Neural progenitor cell (in vitro differentiated cells): Measurements from ENCODE around the gene AK4. TPM values are rescaled to one million over a fixed set of nuclear protein-coding genes. Genes with fewer than 3 reads are reported as not detected.

Source experiments
- DNase-seq: peaks from one replicate; pipeline ENCODE4 v3.0.0-alpha.2; 2016; ENCODE audit warnings: low spot score
- H2AFZ ChIP-seq: fragments of 200-600 bp; sonication (generic); replicated peaks from 2 replicates; pipeline ENCODE4 v1.6.1; 2016; ENCODE audit warnings: antibody characterized with exemption
- H3F3A ChIP-seq: fragments of 200-600 bp; sonication (generic); 2 replicates; pipeline ENCODE4 v1.6.1; 2016; ENCODE audit warnings: antibody characterized with exemption, low read depth
- H3K27ac ChIP-seq: fragments of 200-600 bp; sonication (generic); 2 replicates; pipeline ENCODE4 v1.5.1; 2016; ENCODE audit warnings: mild to moderate bottlenecking
- H3K27me3 ChIP-seq: fragments of 200-600 bp; sonication (generic); 2 replicates; pipeline ENCODE4 v1.6.1; 2016; ENCODE audit warnings: mild to moderate bottlenecking, moderate library complexity
- H3K36me3 ChIP-seq: fragments of 200-600 bp; sonication (generic); 2 replicates; pipeline ENCODE4 v1.5.1; 2016
- H3K4me1 ChIP-seq: fragments of 200-600 bp; sonication (generic); 2 replicates; pipeline ENCODE4 v1.6.1; 2016; ENCODE audit warnings: mixed run types
- H3K4me2 ChIP-seq: fragments of 200-600 bp; sonication (generic); 2 replicates; pipeline ENCODE4 v1.6.1; 2016
- H3K4me3 ChIP-seq: fragments of 200-600 bp; sonication (generic); 2 replicates; pipeline ENCODE4 v1.5.1; 2016
- H3K79me2 ChIP-seq: fragments of 200-600 bp; sonication (generic); 2 replicates; pipeline ENCODE4 v1.6.1; 2016; ENCODE audit warnings: low read depth
- H3K9ac ChIP-seq: fragments of 200-600 bp; sonication (generic); 2 replicates; pipeline ENCODE4 v1.6.1; 2016
- H3K9me3 ChIP-seq: fragments of 200-600 bp; sonication (generic); 2 replicates; pipeline ENCODE4 v1.5.1; 2016; ENCODE audit warnings: low read depth
- H4K20me1 ChIP-seq: fragments of 200-600 bp; sonication (generic); 2 replicates; pipeline ENCODE4 v1.6.1; 2016; ENCODE audit warnings: low read depth
- H3K27ac Mint-ChIP-seq: 3 replicates; pipeline ENCODE4 v1.8.0; 2021; ENCODE audit warnings: mixed read lengths
- H3K27me3 Mint-ChIP-seq: 2 replicates; pipeline ENCODE4 v1.8.0; 2022; ENCODE audit warnings: low read depth, mild to moderate bottlenecking, inconsistent platforms, moderate library complexity, mixed read lengths; ENCODE audit not compliant: insufficient read depth
- H3K36me3 Mint-ChIP-seq: 3 replicates; pipeline ENCODE4 v1.8.0; 2021; ENCODE audit warnings: mixed read lengths
- H3K4me1 Mint-ChIP-seq: 3 replicates; pipeline ENCODE4 v1.8.0; 2021; ENCODE audit warnings: mixed read lengths
- H3K4me3 Mint-ChIP-seq: 3 replicates; pipeline ENCODE4 v1.8.0; 2021; ENCODE audit warnings: mild to moderate bottlenecking, moderate library complexity, mixed read lengths
- H3K9me3 Mint-ChIP-seq: 3 replicates; pipeline ENCODE4 v1.8.0; 2020; ENCODE audit warnings: mixed read lengths
- EZH2 ChIP-seq: fragments of 200-600 bp; sonication (generic); IDR thresholded peaks from 2 replicates; pipeline ENCODE4 v1.6.1; 2017; ENCODE audit warnings: antibody characterized with exemption, mild to moderate bottlenecking, moderate library complexity
- EZH2phosphoT487 ChIP-seq: fragments of 200-600 bp; sonication (generic); IDR thresholded peaks from 2 replicates; pipeline ENCODE4 v1.6.1; 2017; ENCODE audit warnings: antibody characterized with exemption
- total RNA-seq: library from RNA; depleted of rRNA; stranded (reverse); fragments of >200 nt; gene quantifications from 2 replicates; pipeline ENCODE4 v1.2.3, GENCODE V29; 2015; ENCODE audit warnings: low replicate concordance
- TF ChIP-seq, protein P1 (sequence below): fragments of 200-600 bp; sonication (generic); IDR thresholded peaks from 2 replicates; pipeline ENCODE4 v1.5.1; 2017; ENCODE audit warnings: antibody characterized with exemption, mild to moderate bottlenecking

AK4 gene
- total RNA-seq, 1 donor from 2014 or later: 31.5 TPM

DNA sequence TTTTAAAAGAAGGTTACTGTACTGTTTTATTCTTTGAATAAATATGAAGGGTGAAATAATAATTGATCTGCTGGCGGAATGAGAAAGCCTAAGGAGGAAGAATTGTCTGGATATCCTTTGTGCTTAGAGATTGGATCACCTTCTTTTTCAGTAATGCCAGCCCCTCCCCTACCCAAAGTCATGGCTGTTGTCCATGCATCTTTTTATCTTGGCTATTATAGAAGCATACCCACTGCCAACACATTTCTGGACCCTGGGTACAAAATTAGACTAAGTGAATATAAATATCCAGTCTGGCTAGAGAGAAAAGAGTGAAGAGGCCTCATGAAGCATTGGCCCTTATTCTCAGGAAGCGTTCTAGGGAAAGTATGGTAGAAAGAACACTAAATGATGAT lies 28.1 kb downstream of the AK4 start:
- Histone ChIP-seq H3F3A (no peaks in the 10 kb centered on the region), H3K4me1 (peaks cover 14% of the 10 kb centered on the region), H3K4me3 (no peak overlapping the region), H2AFZ (no peak overlapping the region), H3K27me3 (no peaks in the 10 kb centered on the region), H3K36me3 (no peaks in the 10 kb centered on the region), H3K79me2 (no peaks in the 10 kb centered on the region), H3K27ac (no peak overlapping the region), H3K9me3 (no peaks in the 10 kb centered on the region), H3K4me2 (no peak overlapping the region), H4K20me1 (no peaks in the 10 kb centered on the region), H3K9ac (no peak overlapping the region)
- Mint-ChIP-seq H3K36me3 (peaks cover 4% of the 10 kb centered on the region), H3K27ac (no peak overlapping the region), H3K9me3 (peaks cover 2% of the 10 kb centered on the region), H3K4me3 (no peak overlapping the region), H3K27me3 (peaks cover 7% of the 10 kb centered on the region), H3K4me1 (peaks cover 25% of the 10 kb centered on the region)
- TF ChIP-seq EZH2phosphoT487 (no peak), EZH2 (no peak)
- TF ChIP-seq, protein P1, sequence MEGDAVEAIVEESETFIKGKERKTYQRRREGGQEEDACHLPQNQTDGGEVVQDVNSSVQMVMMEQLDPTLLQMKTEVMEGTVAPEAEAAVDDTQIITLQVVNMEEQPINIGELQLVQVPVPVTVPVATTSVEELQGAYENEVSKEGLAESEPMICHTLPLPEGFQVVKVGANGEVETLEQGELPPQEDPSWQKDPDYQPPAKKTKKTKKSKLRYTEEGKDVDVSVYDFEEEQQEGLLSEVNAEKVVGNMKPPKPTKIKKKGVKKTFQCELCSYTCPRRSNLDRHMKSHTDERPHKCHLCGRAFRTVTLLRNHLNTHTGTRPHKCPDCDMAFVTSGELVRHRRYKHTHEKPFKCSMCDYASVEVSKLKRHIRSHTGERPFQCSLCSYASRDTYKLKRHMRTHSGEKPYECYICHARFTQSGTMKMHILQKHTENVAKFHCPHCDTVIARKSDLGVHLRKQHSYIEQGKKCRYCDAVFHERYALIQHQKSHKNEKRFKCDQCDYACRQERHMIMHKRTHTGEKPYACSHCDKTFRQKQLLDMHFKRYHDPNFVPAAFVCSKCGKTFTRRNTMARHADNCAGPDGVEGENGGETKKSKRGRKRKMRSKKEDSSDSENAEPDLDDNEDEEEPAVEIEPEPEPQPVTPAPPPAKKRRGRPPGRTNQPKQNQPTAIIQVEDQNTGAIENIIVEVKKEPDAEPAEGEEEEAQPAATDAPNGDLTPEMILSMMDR: no peak
- no peak for DNase-seq

DNA sequence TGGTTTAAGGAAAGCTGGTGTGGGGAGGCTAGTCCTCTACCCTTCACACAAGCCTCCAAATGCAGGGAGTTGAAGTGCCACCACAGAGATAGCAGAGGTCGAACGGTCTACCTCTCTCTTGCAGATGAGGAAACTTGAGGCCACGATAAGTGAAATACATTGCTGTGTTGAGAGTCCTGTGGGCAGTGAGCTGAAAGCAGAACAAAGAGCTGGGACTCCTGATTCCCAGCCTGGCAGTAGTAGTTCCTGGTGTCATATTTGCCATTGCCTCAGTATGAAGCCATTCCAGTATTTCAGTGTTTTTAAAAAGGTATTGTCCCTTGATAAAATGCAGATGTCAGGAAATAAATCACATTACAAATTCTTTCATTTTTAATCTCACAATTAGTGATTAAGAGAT lies 28.6 kb downstream of the AK4 start:
- Histone ChIP-seq H3F3A (no peaks in the 10 kb centered on the region), H3K4me2 (no peak overlapping the region), H3K4me3 (no peak overlapping the region), H3K79me2 (no peaks in the 10 kb centered on the region), H3K9me3 (no peaks in the 10 kb centered on the region), H3K27ac (no peak overlapping the region), H3K4me1 (peaks cover 14% of the 10 kb centered on the region), H2AFZ (no peak overlapping the region), H3K36me3 (no peaks in the 10 kb centered on the region), H3K27me3 (no peaks in the 10 kb centered on the region), H4K20me1 (no peaks in the 10 kb centered on the region), H3K9ac (no peak overlapping the region)
- no peak for TF ChIP-seq EZH2
- TF ChIP-seq EZH2phosphoT487: no peak
- TF ChIP-seq, protein P1: no peak
- peaks cover 6% of the 10 kb centered on the region for H3K27me3 Mint-ChIP-seq
- DNase-seq: no peak
- H3K36me3 Mint-ChIP-seq: peaks cover 4% of the 10 kb centered on the region
- H3K9me3 Mint-ChIP-seq: peaks cover 2% of the 10 kb centered on the region
- H3K4me3 Mint-ChIP-seq: no peak overlapping the region
- peaks cover 25% of the 10 kb centered on the region for H3K4me1 Mint-ChIP-seq
- H3K27ac Mint-ChIP-seq: no peak overlapping the region

DNA sequence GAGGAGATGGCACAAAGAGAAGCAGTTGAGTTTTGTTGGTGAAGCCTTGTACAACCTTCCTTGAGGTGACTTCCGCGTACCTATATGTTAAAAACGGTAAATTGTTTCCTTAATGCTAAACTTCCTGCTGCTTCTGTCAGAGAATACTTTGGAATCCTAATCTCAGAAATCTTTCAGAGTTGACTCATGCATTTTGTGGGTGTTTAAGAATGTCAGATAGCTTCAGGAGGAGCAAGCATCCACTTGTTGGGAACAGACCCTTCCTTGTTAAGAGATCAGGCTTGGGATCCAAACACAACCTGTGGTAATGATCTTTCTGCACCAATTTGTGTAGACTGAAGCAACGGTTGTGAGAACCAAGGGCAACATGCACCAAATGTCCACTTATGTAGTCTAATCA lies 29.5 kb downstream of the AK4 start:
- peaks cover 14% of the 10 kb centered on the region for H3K4me1 ChIP-seq
- Mint-ChIP-seq H3K27ac (no peak overlapping the region), H3K36me3 (peaks cover 4% of the 10 kb centered on the region), H3K4me1 (peaks cover 24% of the 10 kb centered on the region), H3K27me3 (peaks cover 6% of the 10 kb centered on the region), H3K4me3 (no peak overlapping the region), H3K9me3 (peaks cover 2% of the 10 kb centered on the region)
- DNase-seq: no peak
- no peaks in the 10 kb centered on the region for H3K79me2 ChIP-seq
- no peak overlapping the region for H2AFZ ChIP-seq
- TF ChIP-seq, protein P1: no peak
- no peak for TF ChIP-seq EZH2phosphoT487
- TF ChIP-seq EZH2: no peak
- no peak overlapping the region for H3K4me2 ChIP-seq
- no peak overlapping the region for H3K9ac ChIP-seq
- H3K27ac ChIP-seq: no peak overlapping the region
- no peak overlapping the region for H3K4me3 ChIP-seq
- H3K27me3 ChIP-seq: no peaks in the 10 kb centered on the region
- no peaks in the 10 kb centered on the region for H3K36me3 ChIP-seq
- no peaks in the 10 kb centered on the region for H3K9me3 ChIP-seq
- no peaks in the 10 kb centered on the region for H3F3A ChIP-seq
- no peaks in the 10 kb centered on the region for H4K20me1 ChIP-seq

DNA sequence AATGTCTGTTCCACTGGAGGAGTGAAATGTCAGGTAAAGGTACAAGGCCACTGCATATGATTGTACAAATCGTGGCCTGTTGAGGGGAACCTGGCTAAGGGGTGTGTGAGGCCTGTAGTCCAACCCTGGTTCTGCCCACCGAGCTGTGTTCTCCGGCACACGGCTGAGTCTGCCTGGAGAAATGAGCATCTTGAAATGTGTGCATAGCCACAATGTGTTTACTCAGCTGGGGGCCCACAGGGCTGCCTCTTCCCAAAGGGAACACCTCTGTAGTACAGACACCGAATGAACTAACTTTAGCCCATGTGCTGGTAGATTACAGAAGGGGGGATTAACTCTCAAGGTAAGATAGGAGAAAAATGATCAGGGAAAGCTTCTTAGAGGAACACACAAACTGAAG lies 30.2 kb downstream of the AK4 start:
- Mint-ChIP-seq H3K36me3 (peaks cover 4% of the 10 kb centered on the region), H3K27ac (no peak overlapping the region), H3K4me1 (peaks cover 27% of the 10 kb centered on the region), H3K27me3 (peaks cover 6% of the 10 kb centered on the region), H3K9me3 (peaks cover 2% of the 10 kb centered on the region), H3K4me3 (no peak overlapping the region)
- H3K27me3 ChIP-seq: no peaks in the 10 kb centered on the region
- H3K9me3 ChIP-seq: no peaks in the 10 kb centered on the region
- no peaks in the 10 kb centered on the region for H4K20me1 ChIP-seq
- no peaks in the 10 kb centered on the region for H3K36me3 ChIP-seq
- H3K4me2 ChIP-seq: no peak overlapping the region
- no peak for TF ChIP-seq EZH2phosphoT487
- TF ChIP-seq, protein P1: no peak
- TF ChIP-seq EZH2: no peak
- no peak overlapping the region for H3K27ac ChIP-seq
- DNase-seq: no peak
- no peaks in the 10 kb centered on the region for H3K79me2 ChIP-seq
- H3K9ac ChIP-seq: no peak overlapping the region
- H3K4me3 ChIP-seq: no peak overlapping the region
- no peaks in the 10 kb centered on the region for H3F3A ChIP-seq
- no peak overlapping the region for H2AFZ ChIP-seq
- H3K4me1 ChIP-seq: peaks cover 14% of the 10 kb centered on the region
